GM12864 (cell line): ENCODE measurements around the gene GFOD2.

Source experiments
- DNase-seq: peaks from one replicate; pipeline ENCODE4 v3.0.0-alpha.2; 2011; ENCODE audit warnings: low read depth
- H3K4me3 ChIP-seq: 2 replicates; pipeline ENCODE4 v1.5.1; 2011; ENCODE audit warnings: mild to moderate bottlenecking, low read depth, low read length, control low read depth
- TF ChIP-seq, protein P1 (sequence below): IDR thresholded peaks from 2 replicates; pipeline ENCODE4 v1.5.1; 2011; ENCODE audit warnings: low read depth, mild to moderate bottlenecking, moderate library complexity, low read length, control low read depth, inconsistent platforms; ENCODE audit errors: missing control alignments

The GFOD2 gene

GRCh38 chr16:67716097-67716496, 3.0 kb downstream of the GFOD2 start:
- DNase-seq = no peak

DNA sequence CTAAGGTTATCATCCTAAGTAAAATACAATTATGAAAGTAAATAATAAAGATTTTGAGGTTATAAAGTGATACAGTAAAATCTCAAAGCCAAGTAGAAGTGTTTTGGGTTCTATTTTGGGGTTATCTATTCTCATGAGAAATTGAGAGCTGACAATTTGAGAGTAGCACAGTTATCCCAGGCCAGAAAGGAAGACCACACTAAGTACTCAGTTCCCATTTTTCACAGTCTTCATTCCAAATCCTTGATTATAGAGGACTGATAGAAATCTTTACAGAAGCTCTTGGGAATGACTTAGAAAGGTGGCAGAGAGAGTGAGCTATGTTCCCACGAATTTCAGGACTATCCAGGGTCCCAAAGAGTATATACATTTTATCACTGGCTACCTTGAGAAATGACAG, 4.6 kb downstream of the GFOD2 start:
- DNase-seq = no peak
- TF ChIP-seq, protein P1, sequence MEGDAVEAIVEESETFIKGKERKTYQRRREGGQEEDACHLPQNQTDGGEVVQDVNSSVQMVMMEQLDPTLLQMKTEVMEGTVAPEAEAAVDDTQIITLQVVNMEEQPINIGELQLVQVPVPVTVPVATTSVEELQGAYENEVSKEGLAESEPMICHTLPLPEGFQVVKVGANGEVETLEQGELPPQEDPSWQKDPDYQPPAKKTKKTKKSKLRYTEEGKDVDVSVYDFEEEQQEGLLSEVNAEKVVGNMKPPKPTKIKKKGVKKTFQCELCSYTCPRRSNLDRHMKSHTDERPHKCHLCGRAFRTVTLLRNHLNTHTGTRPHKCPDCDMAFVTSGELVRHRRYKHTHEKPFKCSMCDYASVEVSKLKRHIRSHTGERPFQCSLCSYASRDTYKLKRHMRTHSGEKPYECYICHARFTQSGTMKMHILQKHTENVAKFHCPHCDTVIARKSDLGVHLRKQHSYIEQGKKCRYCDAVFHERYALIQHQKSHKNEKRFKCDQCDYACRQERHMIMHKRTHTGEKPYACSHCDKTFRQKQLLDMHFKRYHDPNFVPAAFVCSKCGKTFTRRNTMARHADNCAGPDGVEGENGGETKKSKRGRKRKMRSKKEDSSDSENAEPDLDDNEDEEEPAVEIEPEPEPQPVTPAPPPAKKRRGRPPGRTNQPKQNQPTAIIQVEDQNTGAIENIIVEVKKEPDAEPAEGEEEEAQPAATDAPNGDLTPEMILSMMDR = no peak
- no peak overlapping the region for H3K4me3 ChIP-seq

More at GRCh38 chr16:67716097-67716496, 3.0 kb downstream of the GFOD2 start:
- no peak overlapping the region for H3K4me3 ChIP-seq
- TF ChIP-seq, protein P1 = no peak

GRCh38 chr16:67713647-67714273, 5.4 kb downstream of the GFOD2 start:
- H3K4me3 ChIP-seq = no peak overlapping the region
- TF ChIP-seq, protein P1 = no peak
- DNase-seq = no peak

DNA sequence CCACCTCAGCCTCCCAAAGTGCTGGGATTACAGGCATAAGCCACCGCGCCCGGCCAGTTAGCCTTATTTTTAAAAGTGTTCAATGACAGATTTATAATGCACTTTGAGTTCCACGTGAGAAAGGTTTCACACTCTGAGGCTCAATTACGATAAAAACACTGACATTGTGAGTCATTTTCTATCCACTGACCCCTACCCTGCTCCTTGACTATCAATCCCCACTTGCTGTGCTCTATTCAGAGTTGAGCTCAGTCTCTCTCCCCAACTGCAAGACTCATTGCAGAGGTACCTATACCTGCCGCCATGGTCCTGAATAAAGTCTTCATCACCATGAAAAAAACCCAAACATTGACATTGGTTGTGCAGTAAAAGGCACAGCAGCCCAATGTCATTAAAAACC, 8.5 kb downstream of the GFOD2 start:
- TF ChIP-seq, protein P1 = no peak
- no peak overlapping the region for H3K4me3 ChIP-seq
- no peak for DNase-seq

GRCh38 chr16:67709050-67709449, 10.1 kb downstream of the GFOD2 start:
- no peak for DNase-seq
- TF ChIP-seq, protein P1 = no peak
- no peak overlapping the region for H3K4me3 ChIP-seq

DNA sequence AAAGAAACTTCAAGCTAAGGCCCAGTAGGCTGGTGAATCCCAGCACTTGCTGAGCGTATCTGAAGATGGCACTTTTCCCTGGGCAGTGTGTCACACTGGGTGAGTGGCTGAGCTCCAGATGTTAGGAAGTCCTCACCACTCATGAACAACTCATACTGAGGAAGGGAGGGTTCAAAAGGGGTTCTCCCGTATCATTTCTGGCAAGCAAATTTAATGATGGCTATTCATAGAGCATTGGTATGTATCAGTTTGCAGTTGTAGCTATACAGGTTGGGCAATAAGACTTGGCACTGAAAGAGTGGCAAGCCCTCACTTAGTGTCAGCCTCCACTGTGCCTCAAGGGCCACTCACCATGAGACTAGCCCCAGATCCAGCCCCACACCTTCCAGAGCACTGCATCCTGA, 10.7 kb downstream of the GFOD2 start:
- DNase-seq = no peak
- TF ChIP-seq, protein P1 = no peak
- H3K4me3 ChIP-seq = no peak overlapping the region

GRCh38 chr16:67707790-67708189, 11.3 kb downstream of the GFOD2 start:
- TF ChIP-seq, protein P1 = no peak
- no peak for DNase-seq
- H3K4me3 ChIP-seq = no peak overlapping the region
